ENCODE results near the gene ASAP2. TPM values are rescaled to one million over a fixed set of nuclear protein-coding genes. Genes with fewer than 3 reads are reported as not detected.

Gene ASAP2
- total and polyA plus RNA-seq, 9 of the 15 experiments (the other 6 are each of a cell fraction or from before 2014, with no cell fraction given), result 0.06 to 4.3 (median 3.1) TPM

- CTCF ChIA-PET (ENCODE audit: low intra/inter-chr PET ratio), result no interaction called here
- H3K9ac ChIP-seq (ENCODE audit: insufficient read depth in 1 of 2, low read depth in 2 of 2, low read length in 2 of 2), result no peak overlapping the region
- H3K27me3 ChIP-seq (ENCODE audit: control insufficient read depth in 2 of 2, insufficient read depth in 2 of 2, low read length in 2 of 2), result no peaks in the 10 kb centered on the region
- POLR2A ChIA-PET, result interaction anchor here (0.6 to 2.5 kb wide), 4 partner anchors 9 to 202 kb away, joined by 3 to 6 read pairs (median 3); no protein-coding TSS in a partner anchor
- ATAC-seq (peak; percentile 20; the same call in 1 of the 3 replicates), DNase-seq (ENCODE audit: extremely low read depth in 1 of 4, low spot score in 3 of 4) (no peak), FAIRE-seq (no peak)
- H3K4me2 ChIP-seq (ENCODE audit: insufficient read depth, low read length), result no peak overlapping the region
- H2AFZ ChIP-seq (ENCODE audit: low read depth, low read length), result peak overlapping the region; percentile 84
- no peaks in the 10 kb centered on the region for H3K36me3 ChIP-seq (ENCODE audit: control insufficient read depth, insufficient read depth, low read length)
- WGBS (ENCODE audit: insufficient coverage, low coverage, missing lambda C conversion rate), result 73% methylated on average over 9 of the region's 9 CpGs
- in situ Hi-C loops (cut with MboI) (no loop called here), intact Hi-C loops (cut with micrococcal nuclease) (loop anchor here (2.0 kb wide), 1 partner anchor 31 kb away; no protein-coding TSS in a partner anchor)
- H3K79me2 ChIP-seq (ENCODE audit: control insufficient read depth, insufficient read depth, low read length), result no peaks in the 10 kb centered on the region
- no peaks in the 10 kb centered on the region for H4K20me1 ChIP-seq (replicated peaks; ENCODE audit: control insufficient read depth, insufficient read depth, low read length)
- no peak overlapping the region for H3K4me3 ChIP-seq
- H3K9me1 ChIP-seq (ENCODE audit: control insufficient read depth, insufficient read depth, low read length), result no peaks in the 10 kb centered on the region
- no peaks in the 10 kb centered on the region for H3K9me3 ChIP-seq (replicated peaks; ENCODE audit: control insufficient read depth, insufficient read depth, low read depth, low read length)
- BruUV-seq (replicated peaks), result no TSS peak
- H3K4me1 ChIP-seq (replicated peaks in 1 of 2; ENCODE audit: control insufficient read depth in 2 of 2, insufficient read depth in 2 of 2, low read length in 2 of 2), result peaks cover 6 to 19% of the 10 kb centered on the region in 2 experiments
- peak overlapping the region; percentile 55; the same call in 1 of the 3 replicates for H3K27ac ChIP-seq (ENCODE audit: extremely low read depth, low read depth, low read length)
- TF ChIP-seq NONO (IDR thresholded peaks at IDR 0.05; ENCODE audit: low read depth in 2 of 2, low read length in 1 of 2) (no peak), DMBX1 (CRISPR knock-in tag; IDR thresholded peaks at IDR 0.05; ENCODE audit: borderline replicate concordance) (no peak), ZKSCAN8 (CRISPR knock-in tag; IDR thresholded peaks at IDR 0.05) (peak; percentile 72; the same call in 1 of the 2 replicates), KLF10 (CRISPR knock-in tag; IDR thresholded peaks at IDR 0.05) (no peak), CHD1 (IDR thresholded peaks at IDR 0.05; ENCODE audit: low read length) (no peak), KAT2B (IDR thresholded peaks at IDR 0.05; ENCODE audit: low read depth, low read length) (no peak), FOXP4 (CRISPR knock-in tag; IDR thresholded peaks at IDR 0.05; ENCODE audit: borderline replicate concordance) (0 out of 2 replicates have a peak, but pooled peaks have one; percentile 45), TRIM24 (IDR thresholded peaks at IDR 0.05) (no peak), SRSF1 (IDR thresholded peaks at IDR 0.05; ENCODE audit: low read depth, low read length) (no peak), HNRNPL (IDR thresholded peaks at IDR 0.05; ENCODE audit: low read depth, low read length) (no peak), STAT5B (CRISPR knock-in tag; IDR thresholded peaks at IDR 0.05) (no peak), TAF15 (IDR thresholded peaks at IDR 0.05; ENCODE audit: low read depth, low read length) (no peak), ZNF609 (CRISPR knock-in tag; IDR thresholded peaks at IDR 0.05; ENCODE audit: borderline replicate concordance) (no peak), PCBP1 (IDR thresholded peaks at IDR 0.05; ENCODE audit: low read depth, low read length, poor library complexity, severe bottlenecking) (no peak)
Observed at GRCh38 chr2:9199716-9200632, 6.6 kb upstream of the ASAP2 start.
